Activated CD4-positive, alpha-beta T cell treated with anti-CD3 and anti-CD28 coated beads, Interleukin-2, amount 50 U/mL, for 24 hours (primary cell): ENCODE data around the gene OR13C8.
"Not testable (repeated sequence)": the region's sequence is repeated elsewhere in the genome, so short reads cannot be mapped to it uniquely, and the experiment has no call there.

Experiments used
- DNase-seq, 2 donors: peaks; one replicate each; pipeline ENCODE4 v3.0.0-alpha.2; 2020; ENCODE audit warnings: low read depth in 1 of 2, low spot score in 1 of 2

The OR13C8 gene, protein sequence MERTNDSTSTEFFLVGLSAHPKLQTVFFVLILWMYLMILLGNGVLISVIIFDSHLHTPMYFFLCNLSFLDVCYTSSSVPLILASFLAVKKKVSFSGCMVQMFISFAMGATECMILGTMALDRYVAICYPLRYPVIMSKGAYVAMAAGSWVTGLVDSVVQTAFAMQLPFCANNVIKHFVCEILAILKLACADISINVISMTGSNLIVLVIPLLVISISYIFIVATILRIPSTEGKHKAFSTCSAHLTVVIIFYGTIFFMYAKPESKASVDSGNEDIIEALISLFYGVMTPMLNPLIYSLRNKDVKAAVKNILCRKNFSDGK

DNA sequence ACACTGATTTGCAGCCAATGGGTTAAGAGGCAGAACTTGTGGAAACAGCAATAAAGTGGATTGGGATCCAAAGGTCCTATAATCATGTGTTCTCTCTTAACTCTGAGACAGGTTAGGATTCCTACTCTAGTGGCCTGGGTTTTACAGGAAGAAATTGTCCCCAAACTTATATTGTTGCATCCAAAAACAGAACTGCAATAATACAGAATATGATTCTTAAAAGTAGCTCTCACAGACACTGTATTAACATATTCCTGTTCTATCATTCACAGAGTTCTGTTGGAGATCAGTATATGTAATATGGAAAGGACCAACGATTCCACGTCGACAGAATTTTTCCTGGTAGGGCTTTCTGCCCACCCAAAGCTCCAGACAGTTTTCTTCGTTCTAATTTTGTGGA is at the start of gene OR13C8:
Gene OR13C8 (plus strand): TSS at position 301 of the 400 bp plus-strand sequence. CDS start 0 bp downstream, at position 301.
- DNase-seq: no peak

DNA sequence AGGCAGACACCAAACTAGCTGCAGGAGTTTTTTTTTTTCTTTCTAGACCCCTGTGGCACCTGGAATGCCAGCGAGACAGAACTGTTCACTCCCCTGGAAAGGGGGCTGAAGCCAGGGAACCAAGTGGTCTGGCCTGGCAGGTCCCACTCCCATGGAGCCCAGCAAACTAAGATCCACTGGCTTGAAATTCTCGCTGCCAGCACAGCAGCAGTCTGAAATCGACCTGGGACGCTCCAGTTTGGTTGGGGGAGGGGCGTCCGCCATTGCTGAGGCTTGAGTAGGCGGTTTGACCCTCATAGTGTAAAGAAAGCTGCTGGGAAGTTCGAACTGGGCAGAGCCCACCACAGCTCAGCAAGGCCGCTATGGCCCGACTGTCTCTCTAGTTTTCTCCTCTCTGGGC is 48.7 kb upstream of the OR13C8 start:
- DNase-seq: not testable (repeated sequence)

GRCh38 chr9:104527109-104527508 is 41.9 kb upstream of the OR13C8 start, which contains the start of gene OR13C4:
Gene OR13C4 (minus strand): TSS chr9:104527209. CDS start chr9:104527209, 0 bp downstream.
- no peak for DNase-seq

GRCh38 chr9:104536756-104537155 is 32.2 kb upstream of the OR13C8 start, which contains the start of gene OR13C3:
Gene OR13C3 (minus strand): TSS chr9:104536856. CDS start chr9:104536723, 133 bp downstream.
- no peak for DNase-seq

DNA sequence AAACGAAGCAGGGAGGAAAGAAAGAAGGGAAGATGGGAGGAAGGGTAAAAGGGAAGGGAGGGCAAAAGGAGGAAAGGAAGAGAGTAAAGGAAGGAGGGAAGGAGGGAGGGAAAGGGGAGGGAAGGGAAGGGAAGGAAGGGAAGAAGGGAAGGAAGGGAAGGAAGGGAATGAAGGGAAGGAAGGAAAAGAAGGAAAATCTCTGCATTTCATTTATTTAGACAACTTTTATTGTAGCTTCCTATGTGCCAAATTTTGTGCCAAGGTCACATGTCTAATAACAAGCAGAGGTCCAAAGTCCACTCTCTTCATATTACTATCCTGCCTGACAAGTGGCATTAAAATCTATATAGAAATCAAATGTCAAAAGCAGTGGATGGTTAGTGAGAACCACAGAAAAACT is 29.7 kb upstream of the OR13C8 start:
- DNase-seq: no peak

GRCh38 chr9:104544644-104545043 is 24.3 kb upstream of the OR13C8 start:
- DNase-seq: no peak

GRCh38 chr9:104553261-104553660 is 15.7 kb upstream of the OR13C8 start:
- no peak for DNase-seq

DNA sequence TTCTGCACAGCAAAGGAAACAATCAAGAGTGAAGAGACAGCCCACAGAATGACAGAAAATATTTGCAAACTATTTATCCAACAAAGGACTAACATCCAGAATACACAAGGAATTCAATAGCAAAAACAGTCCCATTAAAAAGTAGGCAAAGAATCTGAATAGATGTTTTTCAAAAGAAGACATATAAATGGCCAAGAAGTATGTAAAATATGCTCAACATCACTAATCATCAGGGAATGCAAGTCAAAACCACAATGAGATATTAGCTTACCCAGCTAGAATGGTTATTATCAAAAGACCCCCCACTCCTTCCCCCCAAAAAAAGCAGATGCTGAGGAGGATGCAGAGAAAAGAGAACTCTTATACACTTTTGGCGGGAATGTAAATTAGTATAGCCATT is 13.4 kb upstream of the OR13C8 start:
- DNase-seq: no peak

GRCh38 chr9:104556830-104557634 is 11.9 kb upstream of the OR13C8 start:
- no peak for DNase-seq

- DNase-seq: no peak
Measured at GRCh38 chr9:104564358-104564757, 4.6 kb upstream of the OR13C8 start.

GRCh38 chr9:104572612-104573011 is 3.6 kb downstream of the OR13C8 start:
- no peak for DNase-seq

GRCh38 chr9:104575456-104575855 is 6.5 kb downstream of the OR13C8 start:
- no peak for DNase-seq

GRCh38 chr9:104577263-104577662 is 8.3 kb downstream of the OR13C8 start:
- DNase-seq: no peak

- no peak for DNase-seq
Measured at GRCh38 chr9:104580562-104580961, 11.6 kb downstream of the OR13C8 start.

DNA sequence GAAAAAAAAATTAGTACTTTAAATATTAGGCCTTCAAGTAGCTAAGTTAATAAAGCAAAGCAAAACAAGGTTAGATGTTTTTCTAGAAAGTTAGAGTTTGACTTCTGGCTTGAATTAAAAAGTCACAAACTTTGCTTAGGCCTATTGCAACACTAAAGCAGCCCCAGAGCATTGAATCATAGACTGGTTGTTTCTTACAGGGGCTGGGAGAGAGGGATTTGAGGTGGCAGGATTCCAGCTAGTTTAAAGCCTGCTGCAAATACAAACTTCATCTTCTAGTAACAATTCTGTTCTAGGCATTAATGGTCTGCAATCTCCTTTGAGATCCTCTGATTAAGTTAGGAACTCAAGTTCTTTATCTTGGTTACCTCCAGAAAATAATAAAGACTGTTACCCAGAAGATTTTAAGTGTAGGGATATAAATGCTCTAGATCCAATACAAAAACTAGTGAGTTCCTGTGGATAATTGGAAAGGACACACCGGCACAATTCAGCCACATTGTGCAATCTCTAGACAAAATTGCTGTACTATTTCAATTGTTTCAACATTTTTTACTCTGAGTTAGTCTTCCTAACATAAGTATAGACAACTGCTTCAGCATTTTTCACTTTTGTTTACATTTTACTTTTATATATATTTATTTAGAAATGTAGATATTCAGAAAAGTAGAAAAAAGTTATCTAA is 17.7 kb downstream of the OR13C8 start:
- DNase-seq: no peak

DNA sequence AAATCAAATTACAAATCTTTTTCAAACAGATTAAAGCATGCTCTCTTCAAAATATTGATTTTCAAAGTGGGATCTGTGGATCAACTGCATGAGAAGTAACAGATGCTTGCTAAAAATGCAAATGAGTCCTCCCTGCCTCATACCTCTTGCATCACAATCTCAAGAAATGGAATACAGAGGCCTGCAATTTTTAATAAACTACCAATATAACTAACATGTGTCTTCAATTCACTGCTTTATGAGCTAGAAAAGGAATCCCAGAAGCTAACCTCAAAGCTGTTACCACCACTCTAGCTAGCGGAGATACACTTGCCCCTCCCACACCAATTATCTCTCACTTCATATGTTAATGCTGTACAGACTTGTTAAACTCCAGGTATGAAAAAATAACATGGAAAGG is 20.7 kb downstream of the OR13C8 start:
- DNase-seq: no peak

- DNase-seq: not testable (repeated sequence)
Measured at GRCh38 chr9:104598749-104599148, 29.8 kb downstream of the OR13C8 start.

- DNase-seq: not testable (repeated sequence)
Measured at GRCh38 chr9:104599313-104599712, 30.3 kb downstream of the OR13C8 start, which contains the start of gene OR13C5. Gene OR13C5 (minus strand): TSS chr9:104599413. CDS start chr9:104599413, 0 bp downstream.

- no peak for DNase-seq
Measured at GRCh38 chr9:104604801-104605200, 35.8 kb downstream of the OR13C8 start.

GRCh38 chr9:104605527-104605926 is 36.6 kb downstream of the OR13C8 start, which contains the start of gene OR13C2:
Gene OR13C2 (minus strand): TSS chr9:104605627. CDS start chr9:104605627, 0 bp downstream.
- not testable (repeated sequence) for DNase-seq

GRCh38 chr9:104606152-104606551 is 37.2 kb downstream of the OR13C8 start:
- no peak for DNase-seq
